ENCODE data around the gene TTLL9. TPM values are rescaled to one million over a fixed set of nuclear protein-coding genes. Genes with fewer than 3 reads are reported as not detected.

Gene TTLL9
- total and polyA plus RNA-seq, 4 donors, result 0.06 to 0.08 TPM; not detected in 2

DNA sequence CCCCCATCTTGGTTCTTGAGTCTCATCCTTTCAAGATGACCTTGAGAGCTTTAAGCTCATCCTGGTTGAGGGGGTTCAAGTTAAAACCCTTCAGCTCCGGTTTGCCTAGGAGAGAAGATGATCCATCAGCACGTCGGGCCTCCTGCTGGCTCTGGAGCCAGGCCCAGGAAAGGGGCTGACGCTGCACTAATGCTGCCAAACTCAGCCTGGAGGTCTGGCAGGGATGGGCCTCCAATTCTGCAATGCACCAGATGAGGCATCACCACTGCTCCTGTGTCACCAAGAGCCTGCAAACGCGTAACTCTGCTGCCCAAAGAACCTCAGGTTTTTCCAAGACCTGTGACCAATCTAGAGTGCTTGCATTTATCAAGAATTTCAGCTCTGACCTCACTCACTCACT, 75.4 kb downstream of the TTLL9 start:
- H3K36me3 ChIP-seq (ENCODE audit: control insufficient read depth in 4 of 4, insufficient read depth in 3 of 4, low read depth in 1 of 4, low read length in 3 of 4), result peaks cover 7 to 63% (median 50%) of the 10 kb centered on the region in 4 donors
- H3K27me3 ChIP-seq (ENCODE audit: control insufficient read depth in 4 of 4, insufficient read depth in 4 of 4, low read length in 3 of 4), result no peaks in the 10 kb centered on the region
- H3K9me3 ChIP-seq (ENCODE audit: control insufficient read depth in 4 of 4, low read length in 3 of 4), result no peaks in the 10 kb centered on the region
- no peak for TF ChIP-seq FOXA2 (IDR thresholded peaks at IDR 0.05)
- no peak for TF ChIP-seq GABPA (IDR thresholded peaks at IDR 0.05 in 1 of 2, conservative IDR thresholded peaks at IDR 0.05 in 1 of 2)
- no peak for TF ChIP-seq YY1 (IDR thresholded peaks at IDR 0.05)
- no peak for TF ChIP-seq HNF4A (conservative IDR thresholded peaks at IDR 0.05)
- TF ChIP-seq NR2F2 (IDR thresholded peaks at IDR 0.05), result no peak
- no peak for TF ChIP-seq JUND (IDR thresholded peaks at IDR 0.05)
- TF ChIP-seq RXRA (IDR thresholded peaks at IDR 0.05), result no peak
- TF ChIP-seq REST (IDR thresholded peaks at IDR 0.05), result no peak
- no peak for TF ChIP-seq SP1 (IDR thresholded peaks at IDR 0.05)
- TF ChIP-seq EGR1 (IDR thresholded peaks at IDR 0.05; ENCODE audit: low read depth in 2 of 2), result no peak
- TF ChIP-seq HNF4G (IDR thresholded peaks at IDR 0.05), result no peak
- TF ChIP-seq CTCF (IDR thresholded peaks at IDR 0.05; ENCODE audit: low read depth, low read length, missing input control), result no peak
- TF ChIP-seq TAF1 (conservative IDR thresholded peaks at IDR 0.05), result no peak
- TF ChIP-seq ATF3 (IDR thresholded peaks at IDR 0.05), result no peak
- TF ChIP-seq FOXA1 (IDR thresholded peaks at IDR 0.05), result no peak
- TF ChIP-seq ZBTB33 (IDR thresholded peaks at IDR 0.05), result no peak
- 70% methylated on average over 6 of the region's 6 CpGs for WGBS
- H3K9ac ChIP-seq (ENCODE audit: low read depth in 1 of 2, low read length in 2 of 2), result no peak overlapping the region
- no peak for DNase-seq (ENCODE audit: low spot score)
- H3K4me3 ChIP-seq (ENCODE audit: low read depth in 1 of 3, low read length in 3 of 3), result no peak overlapping the region
- H3K4me1 ChIP-seq (ENCODE audit: control insufficient read depth in 4 of 4, insufficient read depth in 4 of 4, low read length in 3 of 4), result peaks cover under 1 to 7% (median 5%) of the 10 kb centered on the region in 4 donors
- H3K27ac ChIP-seq (ENCODE audit: low read depth in 1 of 2, low read length in 2 of 2), result no peak overlapping the region

- no peaks in the 10 kb centered on the region for H3K27me3 ChIP-seq (ENCODE audit: control insufficient read depth in 4 of 4, insufficient read depth in 4 of 4, low read length in 3 of 4)
- H3K9ac ChIP-seq (ENCODE audit: low read depth in 1 of 2, low read length in 2 of 2), result no peak overlapping the region
- H3K4me1 ChIP-seq (ENCODE audit: control insufficient read depth in 4 of 4, insufficient read depth in 4 of 4, low read length in 3 of 4), result peaks cover 4 to 14% (median 10%) of the 10 kb centered on the region in 4 donors
- TF ChIP-seq SP1 (IDR thresholded peaks at IDR 0.05) (no peak), ZBTB33 (IDR thresholded peaks at IDR 0.05) (no peak), EGR1 (IDR thresholded peaks at IDR 0.05; ENCODE audit: low read depth in 2 of 2) (no peak), REST (IDR thresholded peaks at IDR 0.05) (no peak), ATF3 (IDR thresholded peaks at IDR 0.05) (no peak), HNF4A (conservative IDR thresholded peaks at IDR 0.05) (no peak)
- no peaks in the 10 kb centered on the region for H3K9me3 ChIP-seq (ENCODE audit: control insufficient read depth in 4 of 4, low read length in 3 of 4)
- DNase-seq (ENCODE audit: low spot score), result no peak
- H3K27ac ChIP-seq (ENCODE audit: low read depth in 1 of 2, low read length in 2 of 2), result no peak overlapping the region
- H3K4me3 ChIP-seq (ENCODE audit: low read depth in 1 of 3, low read length in 3 of 3), result no peak overlapping the region
- peaks cover 7 to 57% (median 50%) of the 10 kb centered on the region in 4 donors for H3K36me3 ChIP-seq (ENCODE audit: control insufficient read depth in 4 of 4, insufficient read depth in 3 of 4, low read depth in 1 of 4, low read length in 3 of 4)
- WGBS, result 97% methylated on average over 2 of the region's 2 CpGs
Measured at GRCh38 chr20:31948008-31948407, 77.6 kb downstream of the TTLL9 start.
